H9 (cell line): Measurements from ENCODE around the gene SST. TPM values are rescaled to one million over a fixed set of nuclear protein-coding genes. Genes with fewer than 3 reads are reported as not detected.

Experiments used
- DNase-seq: peaks from one replicate; pipeline ENCODE4 v3.0.0-alpha.2; 2017
- H2AFZ ChIP-seq: one replicate; pipeline ENCODE4 v1.6.1; 2013; ENCODE audit warnings: mild to moderate bottlenecking, low read length, control low read depth, moderate library complexity
- H2AK5ac ChIP-seq: 2 replicates; pipeline ENCODE4 v1.6.1; 2013; ENCODE audit warnings: low read length, control low read depth, mixed read lengths; ENCODE audit not compliant: insufficient read length
- H2BK120ac ChIP-seq: one replicate; pipeline ENCODE4 v1.6.1; 2013; ENCODE audit warnings: low read depth, mild to moderate bottlenecking, low read length, control low read depth, inconsistent platforms; ENCODE audit not compliant: poor library complexity, severe bottlenecking
- H2BK12ac ChIP-seq: 2 replicates; pipeline ENCODE4 v1.6.1; 2013; ENCODE audit warnings: low read length, control low read depth, mixed read lengths, low read depth; ENCODE audit not compliant: insufficient read length
- H2BK15ac ChIP-seq: 2 replicates; pipeline ENCODE4 v1.6.1; 2013; ENCODE audit warnings: low read depth, low read length, control low read depth
- H2BK20ac ChIP-seq: one replicate; pipeline ENCODE4 v1.6.1; 2013; ENCODE audit warnings: low read depth, mild to moderate bottlenecking, low read length, control low read depth, inconsistent platforms; ENCODE audit not compliant: poor library complexity, severe bottlenecking
- H2BK5ac ChIP-seq: 2 replicates; pipeline ENCODE4 v1.6.1; 2013; ENCODE audit warnings: low read length, control low read depth, mixed read lengths; ENCODE audit not compliant: insufficient read length
- H3K14ac ChIP-seq: 2 replicates; pipeline ENCODE4 v1.6.1; 2013; ENCODE audit warnings: low read length, control low read depth; ENCODE audit not compliant: insufficient read depth
- H3K18ac ChIP-seq: 2 replicates; pipeline ENCODE4 v1.6.1; 2013; ENCODE audit warnings: low read depth, mild to moderate bottlenecking, mixed read lengths, low read length, control low read depth; ENCODE audit not compliant: insufficient read length
- H3K23ac ChIP-seq: 2 replicates; pipeline ENCODE4 v1.6.1; 2013; ENCODE audit warnings: low read length, control low read depth, mixed read lengths, low read depth; ENCODE audit not compliant: insufficient read length
- H3K23me2 ChIP-seq: 2 replicates; pipeline ENCODE4 v1.6.1; 2013; ENCODE audit warnings: low read depth, mild to moderate bottlenecking, mixed read lengths, low read length, control low read depth; ENCODE audit not compliant: insufficient read length, poor library complexity, severe bottlenecking
- H3K27ac ChIP-seq: 2 replicates; pipeline ENCODE4 v1.5.1; 2013; ENCODE audit warnings: low read length, control low read depth, mixed read lengths, low read depth; ENCODE audit not compliant: insufficient read length
- H3K27me3 ChIP-seq: 2 replicates; pipeline ENCODE4 v1.6.1; 2013; ENCODE audit warnings: low read length, control low read depth, inconsistent platforms; ENCODE audit not compliant: insufficient read depth
- H3K4ac ChIP-seq: 2 replicates; pipeline ENCODE4 v1.6.1; 2013; ENCODE audit warnings: low read depth, mild to moderate bottlenecking, control low read depth, inconsistent platforms, low read length, moderate library complexity
- H3K4me1 ChIP-seq: 2 replicates; pipeline ENCODE4 v1.6.1; 2013; ENCODE audit warnings: low read length, control low read depth, inconsistent platforms; ENCODE audit not compliant: insufficient read depth
- H3K4me2 ChIP-seq: 2 replicates; pipeline ENCODE4 v1.6.1; 2013; ENCODE audit warnings: low read length, control low read depth, mixed read lengths; ENCODE audit not compliant: insufficient read length, insufficient read depth
- H3K56ac ChIP-seq: 2 replicates; pipeline ENCODE4 v1.6.1; 2013; ENCODE audit warnings: low read depth, mild to moderate bottlenecking, mixed read lengths, low read length, control low read depth; ENCODE audit not compliant: insufficient read length
- H3K79me1 ChIP-seq: 2 replicates; pipeline ENCODE4 v1.6.1; 2013; ENCODE audit warnings: low read depth, mild to moderate bottlenecking, moderate library complexity, low read length, control low read depth, inconsistent platforms; ENCODE audit not compliant: insufficient read depth, poor library complexity, severe bottlenecking
- H3K79me2 ChIP-seq: 2 replicates; pipeline ENCODE4 v1.6.1; 2013; ENCODE audit warnings: low read length, control low read depth, inconsistent platforms; ENCODE audit not compliant: insufficient read depth
- H3K9ac ChIP-seq: 2 replicates; pipeline ENCODE4 v1.6.1; 2013; ENCODE audit warnings: low read length, control low read depth, mixed read lengths; ENCODE audit not compliant: insufficient read length; ENCODE audit errors: extremely low read depth
- H3K9me3 ChIP-seq: one replicate; pipeline ENCODE4 v1.6.1; 2013; ENCODE audit warnings: low read depth, low read length, inconsistent platforms; ENCODE audit not compliant: control insufficient read depth
- H3T11ph ChIP-seq: one replicate; pipeline ENCODE4 v1.6.1; 2013; ENCODE audit warnings: mild to moderate bottlenecking, low read length, control low read depth, inconsistent platforms
- H4K20me1 ChIP-seq: one replicate; pipeline ENCODE4 v1.6.1; 2013; ENCODE audit not compliant: control insufficient read depth, insufficient read length, insufficient read depth
- H4K5ac ChIP-seq: 2 replicates; pipeline ENCODE4 v1.6.1; 2013; ENCODE audit warnings: low read depth, mild to moderate bottlenecking, mixed read lengths, low read length, control low read depth; ENCODE audit not compliant: insufficient read length
- H4K8ac ChIP-seq: replicated peaks from 2 replicates; pipeline ENCODE4 v1.6.1; 2013; ENCODE audit warnings: low read length, control low read depth, mixed read lengths, low read depth; ENCODE audit not compliant: insufficient read length
- H4K91ac ChIP-seq: 2 replicates; pipeline ENCODE4 v1.6.1; 2013; ENCODE audit warnings: low read depth, mild to moderate bottlenecking, moderate library complexity, mixed read lengths, low read length, control low read depth; ENCODE audit not compliant: insufficient read length
- H3K27ac Mint-ChIP-seq, 3 experiments: 2 replicates in 2 of 3; 3 replicates in 1 of 3; pipeline ENCODE4 v1.8.0; 2020 to 2021; ENCODE audit warnings: mixed read lengths in 3 of 3, mild to moderate bottlenecking in 1 of 3, moderate library complexity in 1 of 3
- H3K27me3 Mint-ChIP-seq: 2 replicates; pipeline ENCODE4 v1.8.0; 2021; ENCODE audit warnings: low read depth, mild to moderate bottlenecking, moderate library complexity, mixed read lengths
- H3K36me3 Mint-ChIP-seq, 3 experiments: 2 replicates in 2 of 3; 3 replicates in 1 of 3; pipeline ENCODE4 v1.8.0; 2020 to 2021; ENCODE audit warnings: low read depth in 3 of 3, mixed read lengths in 3 of 3; ENCODE audit not compliant: insufficient read depth in 1 of 3
- H3K4me1 Mint-ChIP-seq, 2 experiments: 2 replicates each; pipeline ENCODE4 v1.8.0; 2020; ENCODE audit warnings: mixed read lengths in 2 of 2
- H3K4me3 Mint-ChIP-seq, 2 experiments: 2 replicates in 1 of 2; 3 replicates in 1 of 2; pipeline ENCODE4 v1.8.0; 2020 to 2021; ENCODE audit warnings: mild to moderate bottlenecking in 2 of 2, mixed read lengths in 2 of 2, moderate library complexity in 1 of 2
- H3K9me3 Mint-ChIP-seq, 2 experiments: 2 replicates in 1 of 2; 3 replicates in 1 of 2; pipeline ENCODE4 v1.8.0; 2020; ENCODE audit warnings: mild to moderate bottlenecking in 2 of 2, mixed read lengths in 2 of 2, moderate library complexity in 1 of 2
- total RNA-seq: library from RNA; stranded (reverse); gene quantifications from 2 replicates; pipeline ENCODE4 v1.2.1, GENCODE V29; 2021
- TF ChIP-seq, protein P1 (sequence below): fragments of 200-600 bp; sonication (generic); conservative IDR thresholded peaks from 3 replicates; pipeline ENCODE4 v1.8.0; 2021; ENCODE audit warnings: antibody characterized with exemption, mild to moderate bottlenecking

The SST gene
- total RNA-seq, 1 experiment from 2014 or later, result not detected

DNA sequence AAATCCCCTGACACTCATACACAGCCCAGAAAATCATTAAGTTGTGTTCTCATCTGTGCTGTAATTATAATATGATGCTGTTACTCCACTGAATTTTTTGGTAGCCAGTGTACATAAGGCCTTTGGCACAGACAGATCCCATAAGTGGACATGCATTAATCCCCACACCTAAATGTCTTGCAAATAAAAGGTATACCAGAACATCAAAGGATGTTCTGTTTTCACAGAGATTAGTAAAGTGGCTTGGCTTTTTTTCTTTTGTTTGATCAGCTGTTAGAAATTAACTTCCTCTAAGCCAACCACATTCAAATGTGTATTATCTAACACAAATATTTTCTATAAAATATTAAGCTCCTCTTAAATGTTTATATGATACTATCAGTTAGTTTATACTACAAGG lies 2.7 kb downstream of the SST start:
- Mint-ChIP-seq H3K27ac (no peak overlapping the region), H3K27me3 (peaks cover 46% of the 10 kb centered on the region)

More for the DNA sequence above, 2.7 kb downstream of the SST start:
- Histone ChIP-seq H3K4me2 (no peak overlapping the region), H2AK5ac (no peak overlapping the region), H3T11ph (no peak overlapping the region), H2BK5ac (no peak overlapping the region), H3K4ac (no peak overlapping the region), H2BK12ac (no peak overlapping the region), H3K23ac (no peak overlapping the region), H4K8ac (no peak overlapping the region), H4K5ac (no peak overlapping the region), H3K14ac (no peak overlapping the region), H3K18ac (no peak overlapping the region), H3K4me1 (no peaks in the 10 kb centered on the region), H4K20me1 (no peaks in the 10 kb centered on the region), H2BK120ac (no peak overlapping the region), H3K79me1 (no peaks in the 10 kb centered on the region), H3K27ac (no peak overlapping the region), H4K91ac (no peak overlapping the region), H2AFZ (no peak overlapping the region), H3K79me2 (no peaks in the 10 kb centered on the region), H3K27me3 (no peaks in the 10 kb centered on the region; the same call in 1 of the 2 replicates), H2BK20ac (no peak overlapping the region), H3K23me2 (peaks cover 6% of the 10 kb centered on the region), H3K56ac (no peak overlapping the region), H3K9ac (no peak overlapping the region), H3K9me3 (no peaks in the 10 kb centered on the region), H2BK15ac (no peak overlapping the region)
- Mint-ChIP-seq H3K4me1 (peaks cover 9 to 12% of the 10 kb centered on the region in 2 experiments), H3K36me3 (no peaks in the 10 kb centered on the region), H3K9me3 (peaks cover 0 to 2% of the 10 kb centered on the region in 2 experiments; a peak in 1 of 5 replicates), H3K4me3 (no peak overlapping the region)
- TF ChIP-seq, protein P1, sequence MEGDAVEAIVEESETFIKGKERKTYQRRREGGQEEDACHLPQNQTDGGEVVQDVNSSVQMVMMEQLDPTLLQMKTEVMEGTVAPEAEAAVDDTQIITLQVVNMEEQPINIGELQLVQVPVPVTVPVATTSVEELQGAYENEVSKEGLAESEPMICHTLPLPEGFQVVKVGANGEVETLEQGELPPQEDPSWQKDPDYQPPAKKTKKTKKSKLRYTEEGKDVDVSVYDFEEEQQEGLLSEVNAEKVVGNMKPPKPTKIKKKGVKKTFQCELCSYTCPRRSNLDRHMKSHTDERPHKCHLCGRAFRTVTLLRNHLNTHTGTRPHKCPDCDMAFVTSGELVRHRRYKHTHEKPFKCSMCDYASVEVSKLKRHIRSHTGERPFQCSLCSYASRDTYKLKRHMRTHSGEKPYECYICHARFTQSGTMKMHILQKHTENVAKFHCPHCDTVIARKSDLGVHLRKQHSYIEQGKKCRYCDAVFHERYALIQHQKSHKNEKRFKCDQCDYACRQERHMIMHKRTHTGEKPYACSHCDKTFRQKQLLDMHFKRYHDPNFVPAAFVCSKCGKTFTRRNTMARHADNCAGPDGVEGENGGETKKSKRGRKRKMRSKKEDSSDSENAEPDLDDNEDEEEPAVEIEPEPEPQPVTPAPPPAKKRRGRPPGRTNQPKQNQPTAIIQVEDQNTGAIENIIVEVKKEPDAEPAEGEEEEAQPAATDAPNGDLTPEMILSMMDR, result no peak
- no peak for DNase-seq
